HUES64 (cell line): ENCODE data around the gene ACACA.

Experiments used
- H3K27ac ChIP-seq: 2 replicates; pipeline ENCODE4 v1.7.0; 2013; ENCODE audit warnings: low read depth, low read length, inconsistent platforms
- H3K27me3 ChIP-seq: 2 replicates; pipeline ENCODE4 v1.6.1; 2013; ENCODE audit warnings: mild to moderate bottlenecking, low read length; ENCODE audit not compliant: insufficient read depth
- H3K36me3 ChIP-seq: 2 replicates; pipeline ENCODE4 v1.6.1; 2013; ENCODE audit warnings: mild to moderate bottlenecking, low read length; ENCODE audit not compliant: insufficient read depth
- H3K4me1 ChIP-seq: 2 replicates; pipeline ENCODE4 v1.6.1; 2013; ENCODE audit warnings: mild to moderate bottlenecking, low read length, moderate library complexity; ENCODE audit not compliant: insufficient read depth
- H3K4me3 ChIP-seq: 2 replicates; pipeline ENCODE4 v1.5.1; 2013; ENCODE audit warnings: mild to moderate bottlenecking, low read length, moderate library complexity
- H3K9ac ChIP-seq: 2 replicates; pipeline ENCODE4 v1.6.1; 2013; ENCODE audit warnings: mild to moderate bottlenecking, low read depth, low read length
- H3K9me3 ChIP-seq: 2 replicates; pipeline ENCODE4 v1.6.1; 2013; ENCODE audit warnings: low read depth, low read length; ENCODE audit not compliant: insufficient read depth
- WGBS: fragments of 150-250, 120-280 bp; methylation state at CpG from one replicate; pipeline ENCODE4 v1.1.7; 2013; ENCODE audit warnings: missing lambda C conversion rate; 5-methylcytosine and 5-hydroxymethylcytosine counted together

Gene ACACA

GRCh38 chr17:37220607-37220953 is 186.1 kb downstream of the ACACA start:
- Histone ChIP-seq H3K27me3 (no peaks in the 10 kb centered on the region), H3K9ac (peak overlapping the region; percentile 24; the same call in 1 of the 2 replicates), H3K4me1 (peaks cover 28% of the 10 kb centered on the region), H3K36me3 (peaks cover 84% of the 10 kb centered on the region), H3K27ac (peak overlapping the region; percentile 35), H3K9me3 (no peaks in the 10 kb centered on the region), H3K4me3 (no peak overlapping the region)
- WGBS = 47% methylated on average over 1 of the region's 1 CpG

- WGBS = 67% methylated on average over 5 of the region's 5 CpGs
- H3K36me3 ChIP-seq = peaks cover 84% of the 10 kb centered on the region
These were observed 186.6 kb downstream of the ACACA start for GRCh38 chr17:37219876-37220606.

GRCh38 chr17:37218849-37219248 is 187.8 kb downstream of the ACACA start:
- Histone ChIP-seq H3K36me3 (peaks cover 79% of the 10 kb centered on the region), H3K9ac (peak overlapping the region; percentile 21; the same call in 1 of the 2 replicates), H3K4me1 (peaks cover 26% of the 10 kb centered on the region), H3K4me3 (no peak overlapping the region), H3K27ac (peak overlapping the region; percentile 45), H3K27me3 (no peaks in the 10 kb centered on the region), H3K9me3 (no peaks in the 10 kb centered on the region)
- 92% methylated on average over 2 of the region's 2 CpGs for WGBS

More at GRCh38 chr17:37219876-37220606, 186.6 kb downstream of the ACACA start:
- Histone ChIP-seq H3K9me3 (no peaks in the 10 kb centered on the region), H3K27ac (peak overlapping the region; percentile 35), H3K9ac (peak overlapping the region; percentile 24; the same call in 1 of the 2 replicates), H3K4me3 (no peak overlapping the region), H3K27me3 (no peaks in the 10 kb centered on the region), H3K4me1 (peaks cover 23% of the 10 kb centered on the region)

- WGBS = 93% methylated on average over 3 of the region's 3 CpGs
- Histone ChIP-seq H3K4me1 (peaks cover 23% of the 10 kb centered on the region), H3K36me3 (peaks cover 77% of the 10 kb centered on the region), H3K4me3 (no peak overlapping the region), H3K9ac (no peak overlapping the region), H3K9me3 (no peaks in the 10 kb centered on the region), H3K27ac (0 out of 2 replicates have a peak overlapping the region, but pooled peaks have one; percentile 14), H3K27me3 (no peaks in the 10 kb centered on the region)
These were observed 192.2 kb downstream of the ACACA start for GRCh38 chr17:37214416-37214815.

GRCh38 chr17:37213927-37214326 is 192.7 kb downstream of the ACACA start:
- Histone ChIP-seq H3K27me3 (no peaks in the 10 kb centered on the region), H3K9me3 (no peaks in the 10 kb centered on the region), H3K4me3 (no peak overlapping the region), H3K4me1 (peaks cover 19% of the 10 kb centered on the region), H3K27ac (0 out of 2 replicates have a peak overlapping the region, but pooled peaks have one; percentile 14), H3K36me3 (peaks cover 77% of the 10 kb centered on the region), H3K9ac (no peak overlapping the region)
- 65% methylated on average over 2 of the region's 2 CpGs for WGBS

GRCh38 chr17:37212179-37212578 is 194.5 kb downstream of the ACACA start:
- Histone ChIP-seq H3K36me3 (peaks cover 78% of the 10 kb centered on the region), H3K9me3 (no peaks in the 10 kb centered on the region), H3K27me3 (no peaks in the 10 kb centered on the region), H3K27ac (no peak overlapping the region), H3K4me1 (peaks cover 13% of the 10 kb centered on the region; the same call in 1 of the 2 replicates), H3K4me3 (no peak overlapping the region), H3K9ac (no peak overlapping the region)
- WGBS = 84% methylated on average over 2 of the region's 2 CpGs

- WGBS = 95% methylated on average over 1 of the region's 2 CpGs
- H3K27ac ChIP-seq = no peak overlapping the region
- no peaks in the 10 kb centered on the region for H3K27me3 ChIP-seq
- H3K9me3 ChIP-seq = no peaks in the 10 kb centered on the region
- peaks cover 83% of the 10 kb centered on the region for H3K36me3 ChIP-seq
- H3K9ac ChIP-seq = no peak overlapping the region
- peaks cover 13% of the 10 kb centered on the region; the same call in 1 of the 2 replicates for H3K4me1 ChIP-seq
- H3K4me3 ChIP-seq = no peak overlapping the region
These were observed 195.5 kb downstream of the ACACA start for GRCh38 chr17:37211136-37211535.

GRCh38 chr17:37207103-37207502 is 199.5 kb downstream of the ACACA start:
- Histone ChIP-seq H3K27me3 (no peaks in the 10 kb centered on the region), H3K4me1 (peaks cover 4% of the 10 kb centered on the region; the same call in 1 of the 2 replicates), H3K4me3 (no peak overlapping the region), H3K9me3 (no peaks in the 10 kb centered on the region), H3K9ac (no peak overlapping the region), H3K27ac (no peak overlapping the region), H3K36me3 (peaks cover 92% of the 10 kb centered on the region)
- 100% methylated on average over 1 of the region's 1 CpG for WGBS

GRCh38 chr17:37206299-37206698 is 200.3 kb downstream of the ACACA start:
- H3K27ac ChIP-seq = no peak overlapping the region
- H3K9ac ChIP-seq = no peak overlapping the region
- H3K36me3 ChIP-seq = peaks cover 92% of the 10 kb centered on the region
- H3K27me3 ChIP-seq = no peaks in the 10 kb centered on the region
- H3K4me1 ChIP-seq = no peaks in the 10 kb centered on the region
- no peaks in the 10 kb centered on the region for H3K9me3 ChIP-seq
- no peak overlapping the region for H3K4me3 ChIP-seq

GRCh38 chr17:37200497-37200896 is 206.1 kb downstream of the ACACA start:
- Histone ChIP-seq H3K4me3 (no peak overlapping the region), H3K27me3 (no peaks in the 10 kb centered on the region), H3K9me3 (no peaks in the 10 kb centered on the region), H3K36me3 (peaks cover 78% of the 10 kb centered on the region), H3K27ac (no peak overlapping the region), H3K9ac (no peak overlapping the region), H3K4me1 (no peaks in the 10 kb centered on the region)
- 83% methylated on average over 2 of the region's 2 CpGs for WGBS

GRCh38 chr17:37197336-37197735 is 209.3 kb downstream of the ACACA start:
- no peak overlapping the region for H3K27ac ChIP-seq
- WGBS = 100% methylated on average over 2 of the region's 2 CpGs
- H3K9me3 ChIP-seq = no peaks in the 10 kb centered on the region
- H3K36me3 ChIP-seq = peaks cover 69% of the 10 kb centered on the region
- H3K27me3 ChIP-seq = no peaks in the 10 kb centered on the region
- peaks cover 11% of the 10 kb centered on the region; the same call in 1 of the 2 replicates for H3K4me1 ChIP-seq
- no peak overlapping the region for H3K4me3 ChIP-seq
- H3K9ac ChIP-seq = no peak overlapping the region
